PC-9 (cell line): ENCODE measurements around the gene GIGYF2.

Experiments
- CTCF ChIP-seq: fragments of 200-600 bp; sonication (generic); conservative IDR thresholded peaks from 2 replicates; pipeline ENCODE4 v1.6.1; 2017; ENCODE audit warnings: mixed run types, antibody characterized with exemption, mild to moderate bottlenecking, moderate library complexity
- EZH2 ChIP-seq: fragments of 200-600 bp; sonication (generic); IDR thresholded peaks from 2 replicates; pipeline ENCODE4 v1.8.0; 2017; ENCODE audit warnings: antibody characterized with exemption, low read depth

GRCh38 chr2:232874677-232875223, 177.6 kb downstream of the GIGYF2 start:
- no peak for TF ChIP-seq CTCF
- no peak for TF ChIP-seq EZH2
